Measurements from ENCODE around the gene GGACT.

- TF ChIP-seq SP1 (IDR thresholded peaks at IDR 0.05) (no peak), NFRKB (IDR thresholded peaks at IDR 0.05) (no peak), FOXK2 (IDR thresholded peaks at IDR 0.05) (no peak), ELF4 (IDR thresholded peaks at IDR 0.05) (no peak), BHLHE40 (IDR thresholded peaks at IDR 0.05; ENCODE audit: borderline replicate concordance) (no peak), FOXM1 (IDR thresholded peaks at IDR 0.05; ENCODE audit: borderline replicate concordance) (no peak), LEF1 (IDR thresholded peaks at IDR 0.05; ENCODE audit: borderline replicate concordance) (no peak)
These were observed 67.4 kb downstream of the GGACT start for GRCh38 chr13:100520936-100521850.
